Heart left ventricle (tissue), 13 donors: Measurements from ENCODE around the gene LDAH.

Experiments used
- CTCF ChIP-seq, 12 donors: fragments of 200-600 bp; sonication (generic) in 4 of 12; IDR thresholded peaks; one replicate each; pipeline versions ENCODE4 v1.5.0 to v1.8.0; 2018 to 2022; ENCODE audit warnings: antibody characterized with exemption in 12 of 12, mild to moderate bottlenecking in 5 of 12
- POLR2A ChIP-seq, 2 donors: fragments of 450-650 bp; IDR thresholded peaks; one replicate each; pipeline ENCODE4 v1.6.1; 2017; ENCODE audit warnings: antibody characterized with exemption in 2 of 2, mild to moderate bottlenecking in 2 of 2, moderate library complexity in 2 of 2
- donor health status: ischemic (EF 13 %, LVEDD 7.1; RV severe dilation, severe dysfunction).
- donor health status: DM: no; HTN: yes; CAD: no.
- donor health status: DM: no; HTN: no; CAD: no.
- donor health status: ischemic (EF 25% LVEDD 6.9; RV normal size, moderate dysfunction).
- donor health status: ischemic (EF 25% LVEDD 5.7; RV mildly dilated, moderate dysfunction).
- donor health status: ischemic (EF 35%, LVEDD 5.7; RV mildly dilated, moderate dysfunction).
- donor health status: nonischemic (EF 11% LVEDD 7.7; RV severe dilation, severe dysfunction).
- donor health status: DM: yes; HTN: yes; CAD: no.
- donor health status: PGD.
- donor health status: ischemic (EF 29% LVEDD 5.4; RV normal size, mild dysfunction).
- donor health status: nonischemic (EF 23%, LVEDD 6.1; RV moderate dilation, normal function).

- TF ChIP-seq CTCF (IDR thresholded peaks at IDR 0.05) = no peak
- TF ChIP-seq POLR2A (IDR thresholded peaks at IDR 0.05) = no peak
These were observed 120.3 kb downstream of the LDAH start for GRCh38 chr2:20702563-20702962.
